ENCODE measurements around the gene CENPF.

GRCh38 chr1:214563881-214564280 is 39.1 kb upstream of the CENPF start:
- TF ChIP-seq POLR2AphosphoS5 (IDR thresholded peaks at IDR 0.05; ENCODE audit: low read depth, low read length) (no peak), POLR2A (IDR thresholded peaks at IDR 0.05; ENCODE audit: low read depth, low read length) (no peak), TAF1 (IDR thresholded peaks at IDR 0.05; ENCODE audit: low read depth, low read length) (no peak), POU2F2 (IDR thresholded peaks at IDR 0.05; ENCODE audit: low read depth, low read length) (no peak)

All from GM12891 (cell line).